Measurements from ENCODE around the gene MMP12.

Gene MMP12

DNA sequence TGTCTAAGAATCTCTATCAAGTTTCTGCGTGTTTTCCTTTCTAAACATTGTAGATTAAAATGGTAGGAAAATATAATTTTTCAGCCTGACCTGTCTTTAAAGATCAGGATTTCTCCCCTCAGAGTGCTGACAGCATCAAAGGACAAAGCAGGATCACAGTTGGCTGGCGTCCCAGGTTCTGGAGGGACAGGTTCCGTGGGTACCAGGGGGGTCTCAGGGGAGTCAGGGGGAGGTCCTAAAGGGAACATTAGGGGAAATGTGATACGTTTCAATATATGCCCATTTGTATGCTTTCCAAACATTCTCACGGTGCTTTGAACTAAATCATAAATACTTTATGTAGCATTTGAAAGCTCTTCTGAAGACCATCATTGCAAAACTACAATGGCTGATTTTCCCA, 34.8 kb downstream of the MMP12 start:
- TF ChIP-seq, protein P1, sequence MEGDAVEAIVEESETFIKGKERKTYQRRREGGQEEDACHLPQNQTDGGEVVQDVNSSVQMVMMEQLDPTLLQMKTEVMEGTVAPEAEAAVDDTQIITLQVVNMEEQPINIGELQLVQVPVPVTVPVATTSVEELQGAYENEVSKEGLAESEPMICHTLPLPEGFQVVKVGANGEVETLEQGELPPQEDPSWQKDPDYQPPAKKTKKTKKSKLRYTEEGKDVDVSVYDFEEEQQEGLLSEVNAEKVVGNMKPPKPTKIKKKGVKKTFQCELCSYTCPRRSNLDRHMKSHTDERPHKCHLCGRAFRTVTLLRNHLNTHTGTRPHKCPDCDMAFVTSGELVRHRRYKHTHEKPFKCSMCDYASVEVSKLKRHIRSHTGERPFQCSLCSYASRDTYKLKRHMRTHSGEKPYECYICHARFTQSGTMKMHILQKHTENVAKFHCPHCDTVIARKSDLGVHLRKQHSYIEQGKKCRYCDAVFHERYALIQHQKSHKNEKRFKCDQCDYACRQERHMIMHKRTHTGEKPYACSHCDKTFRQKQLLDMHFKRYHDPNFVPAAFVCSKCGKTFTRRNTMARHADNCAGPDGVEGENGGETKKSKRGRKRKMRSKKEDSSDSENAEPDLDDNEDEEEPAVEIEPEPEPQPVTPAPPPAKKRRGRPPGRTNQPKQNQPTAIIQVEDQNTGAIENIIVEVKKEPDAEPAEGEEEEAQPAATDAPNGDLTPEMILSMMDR (IDR thresholded peaks at IDR 0.05; ENCODE audit: borderline replicate concordance, control extremely low read depth, extremely low read depth, insufficient read depth, missing control alignments) = no peak
- in situ Hi-C loops (cut with MboI; ENCODE audit: low sequenced_read_pairs, unreplicated experiment) = no loop called here
- DNase-seq (ENCODE audit: low spot score) = no peak

DNA sequence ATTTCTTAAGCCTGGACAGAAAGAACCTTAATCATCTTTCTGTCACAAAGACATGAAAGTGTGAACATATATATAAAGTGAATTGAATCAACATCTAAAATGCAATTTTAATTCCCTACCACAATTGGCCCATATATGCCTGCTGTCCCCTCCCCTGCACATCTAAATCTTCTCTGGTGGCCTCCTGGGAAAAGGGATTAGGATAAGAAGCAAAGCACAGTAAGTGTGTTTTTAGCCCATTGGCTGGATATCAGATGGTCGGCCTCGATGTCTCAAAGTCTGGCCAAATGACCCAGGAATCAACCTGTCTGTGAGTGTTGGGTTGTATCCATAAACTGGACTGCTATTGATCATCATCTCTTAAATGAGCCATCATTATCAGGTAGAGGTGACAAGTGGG, 37.1 kb downstream of the MMP12 start:
- no peak for DNase-seq (ENCODE audit: low spot score)
- TF ChIP-seq, protein P1 (IDR thresholded peaks at IDR 0.05; ENCODE audit: borderline replicate concordance, control extremely low read depth, extremely low read depth, insufficient read depth, missing control alignments) = no peak
- in situ Hi-C loops (cut with MboI; ENCODE audit: low sequenced_read_pairs, unreplicated experiment) = no loop called here

DNA sequence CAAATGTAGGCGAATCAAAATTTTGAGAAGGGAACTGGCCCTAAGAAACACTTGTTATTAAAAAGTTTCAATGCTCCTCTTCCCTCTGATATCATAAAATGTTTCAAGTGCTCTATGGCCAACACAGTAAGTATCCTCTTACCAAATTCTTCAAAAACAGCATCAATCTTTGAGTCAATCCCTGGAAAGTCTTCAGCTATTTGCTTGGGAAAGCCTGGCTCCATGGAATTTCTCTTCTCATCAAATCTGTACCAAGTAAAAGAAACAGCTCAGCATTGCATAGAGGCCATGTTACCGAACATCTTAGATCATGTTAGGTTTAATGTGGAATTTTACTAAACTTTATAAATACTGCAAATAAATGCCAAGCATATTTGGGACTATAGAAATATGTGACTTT, 37.6 kb downstream of the MMP12 start:
- in situ Hi-C loops (cut with MboI; ENCODE audit: low sequenced_read_pairs, unreplicated experiment) = no loop called here
- TF ChIP-seq, protein P1 (IDR thresholded peaks at IDR 0.05; ENCODE audit: borderline replicate concordance, control extremely low read depth, extremely low read depth, insufficient read depth, missing control alignments) = no peak
- no peak for DNase-seq (ENCODE audit: low spot score)

DNA sequence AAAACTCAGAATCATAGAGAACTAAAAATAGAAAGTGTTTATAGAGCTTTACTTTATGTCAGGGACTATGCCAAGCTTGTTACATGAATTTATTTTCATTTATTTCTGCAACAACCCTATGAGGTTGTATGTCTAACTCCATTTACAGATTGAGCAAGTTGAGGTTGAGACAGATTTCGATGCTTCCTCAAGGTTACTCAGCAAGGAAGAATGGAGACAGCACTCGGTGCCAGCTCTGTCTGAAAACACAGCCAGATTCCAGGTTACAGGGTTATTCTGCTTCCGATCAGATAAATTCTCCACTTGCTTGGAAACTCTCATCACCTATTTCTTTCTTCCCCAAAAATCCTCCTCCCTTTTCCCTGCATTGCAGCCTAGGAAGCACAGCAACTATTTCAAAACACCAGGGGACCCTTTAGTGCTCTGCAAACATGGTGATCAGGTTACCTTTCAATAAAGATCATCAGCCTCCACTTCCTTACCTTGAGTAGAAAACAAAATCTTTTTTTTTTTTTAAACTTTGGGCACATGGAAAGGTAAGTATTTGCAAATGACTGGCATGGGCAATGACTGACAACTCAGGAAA, 38.4 kb downstream of the MMP12 start:
- DNase-seq (ENCODE audit: low spot score) = no peak
- in situ Hi-C loops (cut with MboI; ENCODE audit: low sequenced_read_pairs, unreplicated experiment) = no loop called here
- TF ChIP-seq, protein P1 (IDR thresholded peaks at IDR 0.05; ENCODE audit: borderline replicate concordance, control extremely low read depth, extremely low read depth, insufficient read depth, missing control alignments) = no peak

DNA sequence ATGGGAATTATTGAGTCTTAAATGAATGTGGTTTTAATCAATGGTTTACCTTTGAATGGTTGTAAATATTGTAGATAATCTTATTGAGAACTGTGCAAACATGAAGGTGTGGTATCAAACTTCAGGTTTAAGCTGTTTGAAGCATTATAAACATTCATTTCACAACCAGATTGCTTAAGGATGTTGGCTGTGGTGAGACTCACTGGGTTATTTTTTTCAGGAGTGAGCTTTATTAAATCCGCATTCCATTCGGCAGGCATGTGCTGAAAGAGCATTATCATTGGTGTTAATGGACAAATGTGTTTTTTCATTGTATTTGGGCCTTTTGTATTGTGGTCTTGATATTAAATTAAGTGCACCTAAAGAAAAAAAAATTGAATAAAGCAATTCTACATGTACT, 41.1 kb downstream of the MMP12 start:
- no peak for DNase-seq (ENCODE audit: low spot score)
- in situ Hi-C loops (cut with MboI; ENCODE audit: low sequenced_read_pairs, unreplicated experiment) = no loop called here
- TF ChIP-seq, protein P1 (IDR thresholded peaks at IDR 0.05; ENCODE audit: borderline replicate concordance, control extremely low read depth, extremely low read depth, insufficient read depth, missing control alignments) = no peak

DNA sequence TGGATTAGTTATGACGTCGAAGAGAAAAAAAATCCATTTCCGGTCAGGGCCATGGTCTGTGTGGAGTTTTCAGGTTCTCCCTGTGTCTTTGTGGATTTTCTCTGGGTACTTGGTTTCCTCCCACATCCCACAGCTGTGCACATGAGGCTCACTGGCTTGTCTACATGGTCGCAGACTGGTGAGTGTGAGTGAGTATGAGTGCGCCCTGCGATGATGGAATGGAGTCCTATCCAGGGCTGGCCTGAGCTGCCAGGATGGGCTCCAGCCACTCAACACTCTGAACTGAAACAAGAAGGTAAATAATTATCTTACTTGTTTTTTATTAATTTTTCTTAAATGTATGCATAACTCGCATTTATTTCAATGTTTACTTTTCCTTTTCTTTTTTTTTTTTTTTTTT, 42.2 kb downstream of the MMP12 start:
- no peak for DNase-seq (ENCODE audit: low spot score)
- TF ChIP-seq, protein P1 (IDR thresholded peaks at IDR 0.05; ENCODE audit: borderline replicate concordance, control extremely low read depth, extremely low read depth, insufficient read depth, missing control alignments) = no peak
- in situ Hi-C loops (cut with MboI; ENCODE audit: low sequenced_read_pairs, unreplicated experiment) = no loop called here
